HPDE6-E6E7 (cell line): Measurements from ENCODE around the gene PLXNA1.

Experiments used
- DNase-seq: peaks from one replicate; pipeline ENCODE4 v3.0.0; 2011; ENCODE audit warnings: missing footprints; ENCODE audit errors: extremely low spot score

PLXNA1 gene

DNA sequence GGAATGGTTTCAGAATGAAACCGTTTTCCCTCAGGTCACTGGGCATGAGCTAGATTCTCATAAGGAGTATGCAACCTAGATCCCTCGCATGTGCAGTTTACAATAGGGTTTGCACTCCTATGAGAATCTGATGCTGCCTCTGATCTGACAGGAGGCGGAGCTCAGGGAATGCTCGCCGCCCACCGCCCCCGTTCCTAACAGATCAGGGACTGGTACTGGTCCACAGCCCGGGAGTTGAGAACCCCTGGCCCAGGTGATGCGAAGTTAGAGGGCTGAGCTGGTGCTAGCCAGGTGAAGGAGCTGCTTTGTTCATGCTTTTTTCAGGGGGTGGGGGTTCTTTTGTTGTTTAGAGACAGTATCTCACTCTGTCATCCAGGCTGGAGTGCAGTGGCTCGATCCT is 15.5 kb upstream of the PLXNA1 start:
- DNase-seq = no peak

DNA sequence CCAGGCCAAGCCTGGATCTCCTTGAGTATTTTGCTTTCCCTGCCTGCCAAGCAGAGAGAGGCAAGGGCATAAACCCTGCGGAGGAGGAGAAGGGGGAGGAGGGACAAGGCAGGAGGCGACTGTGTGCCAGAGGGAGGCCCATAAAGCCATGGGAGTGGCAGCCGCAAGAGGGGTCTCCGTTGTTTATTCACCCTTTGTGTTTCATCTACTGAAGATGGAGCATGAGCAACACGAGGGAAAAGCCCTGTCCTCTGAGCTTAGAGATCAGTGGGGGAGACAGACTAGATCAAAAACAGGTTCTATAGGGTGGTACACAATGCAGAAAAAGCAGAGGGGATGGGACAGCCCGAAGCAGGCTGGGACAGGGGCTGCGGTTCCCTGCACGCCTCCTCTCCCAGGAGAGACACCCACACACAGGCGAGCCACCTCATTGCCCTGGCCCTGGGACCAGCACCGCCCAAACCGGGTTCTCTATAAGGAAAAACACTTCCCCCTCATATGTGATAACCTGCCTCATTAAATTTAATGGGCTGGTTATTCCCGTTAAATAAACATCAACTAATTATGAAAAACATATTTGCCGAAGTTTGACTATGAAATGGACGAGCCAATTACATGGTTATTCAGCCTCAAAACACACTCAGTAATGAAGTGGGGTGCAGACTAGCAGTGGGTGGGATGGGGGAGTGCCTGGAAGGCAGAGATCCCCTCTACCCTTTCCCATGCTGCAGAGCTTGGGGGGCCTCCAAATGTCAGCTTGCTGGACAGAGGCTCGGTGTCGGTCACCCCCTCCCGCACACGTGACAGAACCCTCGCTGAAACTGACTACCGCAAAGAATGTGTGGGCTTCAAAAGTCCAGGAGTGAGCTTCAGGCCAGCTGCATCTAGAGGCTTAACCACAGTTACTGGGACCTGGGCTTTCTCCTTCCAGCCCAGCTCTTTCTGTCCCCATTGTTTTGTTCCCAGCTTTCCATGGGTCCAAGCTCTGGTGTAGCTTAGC is 14.2 kb upstream of the PLXNA1 start:
- no peak for DNase-seq

DNA sequence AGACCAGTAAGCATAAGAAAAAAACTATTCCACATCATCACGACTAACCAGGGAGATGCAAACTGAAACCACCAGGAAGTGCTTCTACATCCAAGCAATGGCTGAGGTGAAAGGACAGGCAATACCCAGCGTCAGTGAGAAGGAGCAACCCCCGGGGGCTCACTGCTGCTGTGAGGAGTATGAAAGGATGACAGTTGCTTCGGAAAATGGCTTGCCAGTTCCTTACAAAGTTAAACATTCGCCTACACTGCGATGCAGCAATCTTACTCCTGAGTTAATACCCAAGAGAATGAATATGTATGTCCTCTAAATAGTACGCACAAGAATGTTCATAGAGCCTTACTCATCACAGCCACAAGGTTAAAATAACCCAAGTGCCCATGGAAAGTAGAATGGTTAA is 13.3 kb upstream of the PLXNA1 start:
- no peak for DNase-seq

DNA sequence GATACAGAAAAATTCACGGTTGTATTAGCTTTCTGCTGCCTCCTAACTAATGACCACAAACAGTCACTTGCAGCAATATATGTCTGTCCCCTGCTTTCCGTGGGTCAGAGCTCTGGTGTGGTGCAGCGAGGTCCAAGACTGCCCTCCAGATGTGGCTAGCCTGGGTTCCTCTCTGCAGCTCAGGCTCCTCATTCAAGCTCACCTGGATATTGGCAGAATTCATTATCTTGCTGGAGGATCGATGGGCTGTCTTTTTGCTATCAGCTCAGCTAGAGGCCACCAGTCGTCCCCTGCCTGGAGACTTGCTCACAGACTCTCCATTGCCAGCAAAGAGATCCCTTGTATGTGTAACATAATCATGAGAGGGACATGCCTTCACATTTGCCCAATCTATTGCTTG is 12.8 kb upstream of the PLXNA1 start:
- DNase-seq = no peak

DNA sequence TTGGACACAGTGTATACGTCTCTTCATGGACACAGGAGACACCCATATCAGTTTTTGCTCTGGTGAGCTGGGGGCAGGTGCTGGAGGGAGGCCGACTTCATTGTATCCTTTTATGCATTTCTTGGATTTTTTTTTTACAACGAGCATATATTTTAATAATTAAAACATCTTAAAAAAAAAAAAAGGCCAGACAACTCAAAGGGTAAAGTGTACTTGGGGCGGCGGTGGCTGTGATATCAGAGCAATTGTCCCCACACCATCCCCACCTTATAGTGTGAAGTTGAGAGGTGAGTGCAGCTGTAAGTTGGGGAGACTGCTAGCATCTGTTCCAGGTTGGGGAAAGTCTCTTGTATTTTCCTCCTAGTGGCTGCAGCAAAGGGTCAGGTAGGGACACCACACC is 12.0 kb upstream of the PLXNA1 start:
- no peak for DNase-seq

DNA sequence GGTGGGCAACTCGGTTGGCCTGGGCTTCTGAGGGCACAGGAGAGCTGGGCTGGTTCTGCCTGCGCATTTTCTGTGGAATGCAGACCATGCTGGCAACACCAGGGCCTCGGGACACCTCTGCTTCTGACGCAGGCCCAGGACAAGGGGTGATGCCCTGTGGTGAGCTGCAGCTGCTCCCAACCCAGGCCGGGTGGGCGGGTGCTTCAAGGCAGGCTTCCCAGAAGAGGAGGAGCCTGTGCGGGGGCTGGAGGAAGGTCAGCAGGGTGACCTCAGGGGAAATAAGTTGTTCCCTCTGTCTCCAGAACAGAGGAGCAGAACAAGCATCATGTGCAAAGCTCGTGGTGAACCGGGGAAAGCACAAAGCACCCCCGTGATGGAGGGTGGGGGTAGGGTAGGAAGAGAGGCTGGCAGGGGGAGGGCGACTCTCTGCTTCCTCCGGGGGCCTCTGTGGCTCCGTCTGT is 11.0 kb upstream of the PLXNA1 start:
- DNase-seq = no peak

GRCh38 chr3:126972866-126973265 is 10.0 kb upstream of the PLXNA1 start:
- DNase-seq = no peak

GRCh38 chr3:126973814-126974213 is 9.1 kb upstream of the PLXNA1 start:
- DNase-seq = no peak

- no peak for DNase-seq
Observed at GRCh38 chr3:126974756-126975155, 8.2 kb upstream of the PLXNA1 start.

DNA sequence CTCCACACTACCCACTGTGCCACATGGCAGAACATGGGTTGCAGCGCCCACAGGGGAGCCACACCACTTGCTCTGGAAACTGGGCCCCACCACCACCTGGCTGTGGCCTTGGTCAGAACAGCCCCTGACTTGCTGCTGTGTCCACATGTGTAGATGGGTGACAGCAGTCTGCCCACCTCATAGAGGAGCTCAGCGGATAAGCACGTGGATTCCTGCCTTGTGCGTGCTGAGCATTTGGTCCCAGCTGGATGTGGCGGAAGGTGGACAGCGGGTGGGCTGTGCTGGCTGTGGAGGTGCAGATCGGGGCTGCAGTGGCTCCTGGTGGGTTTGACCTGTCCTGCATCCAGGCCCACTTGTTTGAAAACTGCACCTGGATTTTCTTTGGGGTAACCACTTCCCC is 6.0 kb upstream of the PLXNA1 start:
- DNase-seq = no peak

GRCh38 chr3:126977821-126978220 is 5.1 kb upstream of the PLXNA1 start:
- no peak for DNase-seq

- no peak for DNase-seq
Observed at GRCh38 chr3:126978291-126978690, 4.6 kb upstream of the PLXNA1 start.

GRCh38 chr3:126979046-126979628 is 3.8 kb upstream of the PLXNA1 start:
- no peak for DNase-seq

- DNase-seq = no peak
Observed at GRCh38 chr3:126980266-126980811, 2.6 kb upstream of the PLXNA1 start.

DNA sequence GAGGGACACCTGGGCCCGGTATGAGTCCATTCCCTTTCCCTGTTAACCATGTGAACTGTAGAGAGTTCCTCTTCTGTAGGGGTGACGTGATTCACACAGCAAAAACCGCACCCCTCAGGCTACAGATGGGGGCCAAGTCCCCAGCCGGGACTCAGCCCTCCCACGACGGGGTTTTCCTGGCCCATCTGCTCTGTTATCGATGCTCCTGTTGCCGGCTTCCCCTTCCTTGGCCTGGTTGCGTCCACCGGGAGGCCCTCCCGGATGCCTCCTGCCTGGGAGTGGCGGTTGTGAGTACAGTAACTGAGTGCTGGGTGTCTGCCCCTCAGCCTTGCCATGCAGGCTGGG is 817 bp upstream of the PLXNA1 start:
- DNase-seq = no peak

GRCh38 chr3:126983276-126983652 is 349 bp downstream of the PLXNA1 start:
- DNase-seq = no peak

- DNase-seq = no peak
Observed at GRCh38 chr3:126983653-126984390, 907 bp downstream of the PLXNA1 start.

DNA sequence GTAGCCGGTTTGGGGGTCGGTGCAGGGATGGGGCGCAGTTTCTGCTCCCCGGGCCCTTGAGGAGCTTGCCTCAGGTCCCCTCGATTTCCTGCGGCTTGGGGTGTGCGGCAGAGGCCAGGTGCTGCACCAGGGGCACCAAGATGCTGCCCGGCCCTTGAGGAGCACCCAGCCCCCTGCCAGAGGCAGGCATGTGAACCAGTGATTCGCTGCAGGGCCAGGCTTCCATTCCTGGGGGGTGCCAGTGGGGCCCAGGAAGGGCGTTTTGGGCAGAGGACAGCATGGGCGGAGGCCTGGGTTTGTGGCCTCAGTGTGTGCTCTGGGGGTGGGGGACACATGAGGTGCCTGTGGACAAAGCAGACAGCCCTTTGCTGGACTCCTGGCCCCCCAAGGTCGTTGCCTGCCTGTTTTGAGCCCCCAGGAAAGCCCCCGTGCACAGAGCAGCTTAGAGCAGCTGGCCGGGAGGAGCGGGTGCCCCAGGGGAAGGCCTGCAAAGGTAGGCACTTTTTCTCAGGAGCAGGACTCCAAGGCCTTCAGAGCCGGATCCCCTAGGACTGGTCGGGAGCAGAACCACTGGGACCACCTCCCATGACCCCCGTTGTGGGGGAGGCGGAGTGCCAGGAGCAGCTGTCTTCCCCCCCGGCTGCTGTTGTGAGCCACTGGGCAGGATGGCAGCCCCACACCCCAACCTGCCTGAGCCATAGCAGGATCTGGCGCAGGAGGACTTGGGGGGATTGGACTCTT is 1.6 kb downstream of the PLXNA1 start:
- DNase-seq = no peak

- DNase-seq = no peak
Observed at GRCh38 chr3:126985132-126985985, 2.4 kb downstream of the PLXNA1 start.

DNA sequence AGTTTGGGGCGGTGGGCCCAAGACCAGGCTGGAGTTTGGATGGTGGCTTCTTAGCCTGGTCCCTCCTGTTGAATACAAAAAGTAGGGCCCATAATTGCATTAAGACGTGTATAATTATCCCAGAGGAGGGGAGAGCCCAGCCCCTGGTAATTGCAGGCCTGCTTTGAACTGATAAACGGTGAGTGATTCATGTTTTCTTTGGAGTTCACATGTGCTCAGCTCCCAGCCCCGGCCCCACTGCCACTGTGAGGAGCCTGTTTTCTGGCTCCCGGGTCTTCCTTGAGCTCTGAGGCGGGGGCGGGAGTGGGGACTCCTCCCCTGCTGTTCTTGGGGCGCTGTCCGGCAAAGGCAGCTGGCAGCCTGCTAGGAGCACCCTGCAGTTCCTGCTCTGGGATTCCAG is 3.1 kb downstream of the PLXNA1 start:
- no peak for DNase-seq

DNA sequence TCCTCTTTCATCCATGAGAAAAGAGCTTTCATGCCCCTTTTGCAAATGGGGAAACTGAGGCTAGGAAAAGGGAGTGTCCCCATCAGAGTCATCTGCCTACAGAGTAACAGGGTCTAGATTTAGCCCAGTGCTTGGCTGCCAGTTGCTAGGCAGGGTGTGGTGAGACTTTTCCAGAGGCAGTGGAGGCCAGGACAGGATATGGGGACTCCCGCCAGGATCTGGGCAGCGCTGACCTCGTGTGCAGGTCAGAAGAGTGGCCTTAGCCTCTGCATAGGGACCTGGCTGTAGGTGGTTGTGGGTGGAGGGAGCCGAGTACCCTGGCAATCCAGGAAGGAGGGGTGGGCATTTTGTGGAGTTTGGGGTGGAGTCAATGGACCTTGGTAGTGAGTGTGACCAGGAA is 4.2 kb downstream of the PLXNA1 start:
- no peak for DNase-seq
